ENCODE data around the gene BRF1. TPM values are rescaled to one million over a fixed set of nuclear protein-coding genes. Genes with fewer than 3 reads are reported as not detected.

The BRF1 gene
- total and polyA plus RNA-seq, 2 of the 8 experiments (the other 6 are each of a cell fraction or from before 2014, with no cell fraction given), result 7.7 to 18.3 TPM

DNA sequence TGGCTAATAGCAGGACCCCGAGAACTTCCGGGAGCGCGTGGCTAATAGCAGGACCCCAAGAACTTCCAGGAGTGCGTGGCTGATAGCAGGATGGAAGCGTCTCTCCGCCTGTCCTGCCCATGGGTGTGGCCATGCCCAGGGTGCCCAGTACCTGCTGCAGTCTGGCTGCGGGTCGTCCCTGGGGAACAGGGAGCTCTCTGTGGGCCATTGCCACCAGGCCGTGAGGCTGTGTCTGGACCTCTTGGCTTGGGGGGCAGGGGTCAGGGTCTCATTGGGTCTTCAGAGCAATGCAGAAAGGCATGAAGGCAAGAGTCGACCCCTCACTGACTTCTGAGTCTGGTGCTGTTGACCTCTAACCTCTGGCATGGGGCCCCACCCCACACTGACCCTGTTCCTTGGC, 49.2 kb upstream of the BRF1 start (continued):
- TF ChIP-seq NANOG (IDR thresholded peaks at IDR 0.05; ENCODE audit: insufficient read depth, low read depth, low read length, poor library complexity, severe bottlenecking), result no peak
- TF ChIP-seq GABPA (IDR thresholded peaks at IDR 0.05; ENCODE audit: borderline replicate concordance, insufficient read depth, low read length), result no peak
- no peak for TF ChIP-seq CBX5 (IDR thresholded peaks at IDR 0.05; ENCODE audit: low read depth, low read length)
